DND-41 (cell line): ENCODE data around the gene TRAPPC2L.

Source experiments
- ATAC-seq: fragments of 200-7000 bp; cut with Tn5 transposase; 3 replicates; pipeline ENCODE4 v1.9.1; 2021; ENCODE audit warnings: low read depth; ENCODE audit not compliant: insufficient read depth
- DNase-seq: peaks from one replicate; pipeline ENCODE4 v3.0.0-alpha.2; 2020
- H2AFZ ChIP-seq: 2 replicates; pipeline ENCODE4 v1.6.0; 2012; ENCODE audit warnings: low read depth, low read length
- H3K27ac ChIP-seq: 2 replicates; pipeline ENCODE4 v1.5.1; 2012; ENCODE audit warnings: low read length, inconsistent platforms
- H3K27me3 ChIP-seq: fragments of 200-600 bp; sonication (generic); 2 replicates; pipeline ENCODE4 v1.6.0; 2012; ENCODE audit warnings: low read length, mild to moderate bottlenecking, inconsistent platforms; ENCODE audit not compliant: insufficient read depth, poor library complexity
- H3K36me3 ChIP-seq: 2 replicates; pipeline ENCODE4 v1.5.1; 2012; ENCODE audit warnings: low read length, inconsistent platforms; ENCODE audit not compliant: insufficient read depth
- H3K4me1 ChIP-seq: 2 replicates; pipeline ENCODE4 v1.5.1; 2012; ENCODE audit warnings: mild to moderate bottlenecking, low read length; ENCODE audit not compliant: insufficient read depth
- H3K4me2 ChIP-seq: 2 replicates; pipeline ENCODE4 v1.6.0; 2012; ENCODE audit warnings: mild to moderate bottlenecking, moderate library complexity, low read length, inconsistent platforms; ENCODE audit not compliant: insufficient read depth
- H3K4me3 ChIP-seq, 2 experiments: fragments of 200-600 bp in 1 of 2; shearing (Covaris generic) in 1 of 2; 2 replicates each; pipeline ENCODE4 v1.5.1; 2012 to 2016; ENCODE audit warnings: inconsistent platforms in 2 of 2, low read length in 2 of 2, mild to moderate bottlenecking in 2 of 2, low read depth in 1 of 2, moderate library complexity in 1 of 2
- H3K79me2 ChIP-seq: 2 replicates; pipeline ENCODE4 v1.6.0; 2012; ENCODE audit warnings: low read length, inconsistent platforms; ENCODE audit not compliant: insufficient read depth
- H3K9ac ChIP-seq: 2 replicates; pipeline ENCODE4 v1.6.0; 2012; ENCODE audit warnings: low read depth, mild to moderate bottlenecking, inconsistent platforms, low read length, moderate library complexity
- H3K9me3 ChIP-seq: 2 replicates; pipeline ENCODE4 v1.5.1; 2012; ENCODE audit warnings: low read length, moderate library complexity, mild to moderate bottlenecking, inconsistent platforms; ENCODE audit not compliant: insufficient read depth, severe bottlenecking
- H4K20me1 ChIP-seq: 2 replicates; pipeline ENCODE4 v1.6.0; 2012; ENCODE audit warnings: low read length; ENCODE audit not compliant: insufficient read depth
- EZH2 ChIP-seq: IDR thresholded peaks from 3 replicates; pipeline ENCODE4 v1.6.1; 2012; ENCODE audit warnings: borderline replicate concordance, low read depth, mild to moderate bottlenecking, moderate library complexity, low read length, inconsistent platforms; ENCODE audit not compliant: severe bottlenecking
- TF ChIP-seq, protein P1 (sequence below): IDR thresholded peaks from 2 replicates; pipeline ENCODE4 v1.5.1; 2012; ENCODE audit warnings: borderline replicate concordance, low read length, moderate library complexity, mild to moderate bottlenecking; ENCODE audit not compliant: poor library complexity, severe bottlenecking; ENCODE audit errors: extremely low read depth

TRAPPC2L gene

GRCh38 chr16:88897696-88898425 lies 40.9 kb downstream of the TRAPPC2L start:
- Histone ChIP-seq H3K9ac (no peak overlapping the region), H3K9me3 (no peaks in the 10 kb centered on the region), H4K20me1 (peaks cover 3% of the 10 kb centered on the region), H3K27ac (no peak overlapping the region), H3K27me3 (no peaks in the 10 kb centered on the region), H3K36me3 (no peaks in the 10 kb centered on the region), H3K4me3 (no peak overlapping the region), H3K79me2 (no peaks in the 10 kb centered on the region), H3K4me1 (no peaks in the 10 kb centered on the region), H3K4me2 (no peak overlapping the region), H2AFZ (no peak overlapping the region)
- TF ChIP-seq, protein P1, sequence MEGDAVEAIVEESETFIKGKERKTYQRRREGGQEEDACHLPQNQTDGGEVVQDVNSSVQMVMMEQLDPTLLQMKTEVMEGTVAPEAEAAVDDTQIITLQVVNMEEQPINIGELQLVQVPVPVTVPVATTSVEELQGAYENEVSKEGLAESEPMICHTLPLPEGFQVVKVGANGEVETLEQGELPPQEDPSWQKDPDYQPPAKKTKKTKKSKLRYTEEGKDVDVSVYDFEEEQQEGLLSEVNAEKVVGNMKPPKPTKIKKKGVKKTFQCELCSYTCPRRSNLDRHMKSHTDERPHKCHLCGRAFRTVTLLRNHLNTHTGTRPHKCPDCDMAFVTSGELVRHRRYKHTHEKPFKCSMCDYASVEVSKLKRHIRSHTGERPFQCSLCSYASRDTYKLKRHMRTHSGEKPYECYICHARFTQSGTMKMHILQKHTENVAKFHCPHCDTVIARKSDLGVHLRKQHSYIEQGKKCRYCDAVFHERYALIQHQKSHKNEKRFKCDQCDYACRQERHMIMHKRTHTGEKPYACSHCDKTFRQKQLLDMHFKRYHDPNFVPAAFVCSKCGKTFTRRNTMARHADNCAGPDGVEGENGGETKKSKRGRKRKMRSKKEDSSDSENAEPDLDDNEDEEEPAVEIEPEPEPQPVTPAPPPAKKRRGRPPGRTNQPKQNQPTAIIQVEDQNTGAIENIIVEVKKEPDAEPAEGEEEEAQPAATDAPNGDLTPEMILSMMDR, result no peak
- no peak for TF ChIP-seq EZH2
- ATAC-seq (no peak), DNase-seq (no peak)

GRCh38 chr16:88899901-88900661 lies 43.2 kb downstream of the TRAPPC2L start:
- DNase-seq (no peak), ATAC-seq (no peak)
- Histone ChIP-seq H3K36me3 (no peaks in the 10 kb centered on the region), H3K9me3 (no peaks in the 10 kb centered on the region), H3K9ac (no peak overlapping the region), H3K27me3 (no peaks in the 10 kb centered on the region), H3K79me2 (no peaks in the 10 kb centered on the region), H3K4me1 (no peaks in the 10 kb centered on the region), H2AFZ (no peak overlapping the region), H3K27ac (no peak overlapping the region), H3K4me2 (no peak overlapping the region), H3K4me3 (no peak overlapping the region), H4K20me1 (peaks cover 3% of the 10 kb centered on the region)
- TF ChIP-seq EZH2, result no peak
- TF ChIP-seq, protein P1, result no peak

- TF ChIP-seq EZH2, result no peak
These were observed 43.7 kb downstream of the TRAPPC2L start for GRCh38 chr16:88900662-88901052.

DNA sequence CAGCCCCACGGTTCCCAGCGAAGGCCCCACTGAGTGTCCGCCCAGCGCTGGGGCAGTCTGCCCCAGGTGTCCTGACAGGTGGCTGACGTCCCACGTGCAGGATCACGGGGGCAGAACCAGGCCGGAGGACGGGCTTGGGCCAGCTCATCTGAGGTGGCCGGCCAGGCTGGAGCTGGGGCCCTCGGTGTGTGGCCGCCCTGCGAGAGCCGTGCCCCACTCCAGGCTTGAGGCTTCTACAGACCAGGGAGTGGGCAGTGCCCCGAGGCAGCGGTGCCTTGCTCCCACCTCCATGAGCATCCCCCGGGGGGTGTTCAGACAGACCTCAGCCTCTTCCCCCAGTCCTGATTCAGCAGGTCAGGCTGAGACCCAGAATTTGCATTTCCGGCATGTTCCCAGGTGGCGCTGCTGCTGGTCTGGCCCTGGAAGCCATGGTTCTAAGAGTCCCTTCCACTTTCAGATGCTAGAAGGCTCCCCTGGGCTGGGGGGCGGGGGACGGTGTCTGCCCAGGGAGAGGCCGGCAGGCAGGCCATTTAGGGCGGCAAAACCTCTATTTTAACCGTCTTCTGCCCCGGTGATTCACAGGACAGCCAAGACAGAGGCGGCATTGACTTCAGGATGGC lies 44.9 kb downstream of the TRAPPC2L start:
- Histone ChIP-seq H3K27ac (no peak overlapping the region), H3K9me3 (no peaks in the 10 kb centered on the region), H4K20me1 (peaks cover 7% of the 10 kb centered on the region), H3K4me1 (no peaks in the 10 kb centered on the region), H3K4me2 (no peak overlapping the region), H3K4me3 (no peak overlapping the region), H3K9ac (no peak overlapping the region), H2AFZ (no peak overlapping the region), H3K79me2 (no peaks in the 10 kb centered on the region), H3K27me3 (no peaks in the 10 kb centered on the region), H3K36me3 (no peaks in the 10 kb centered on the region)
- DNase-seq (no peak), ATAC-seq (no peak)
- TF ChIP-seq, protein P1, result no peak
- TF ChIP-seq EZH2, result no peak

More at GRCh38 chr16:88900662-88901052, 43.7 kb downstream of the TRAPPC2L start:
- H3K27me3 ChIP-seq, result no peaks in the 10 kb centered on the region
- no peak overlapping the region for H2AFZ ChIP-seq
- H4K20me1 ChIP-seq, result peaks cover 3% of the 10 kb centered on the region
- no peaks in the 10 kb centered on the region for H3K4me1 ChIP-seq
- H3K4me2 ChIP-seq, result no peak overlapping the region
- H3K9ac ChIP-seq, result no peak overlapping the region
- no peak for DNase-seq
- no peaks in the 10 kb centered on the region for H3K79me2 ChIP-seq
- H3K36me3 ChIP-seq, result no peaks in the 10 kb centered on the region
- H3K27ac ChIP-seq, result no peak overlapping the region
- no peak for ATAC-seq
- H3K4me3 ChIP-seq, result no peak overlapping the region
- H3K9me3 ChIP-seq, result no peaks in the 10 kb centered on the region
